Activated CD8-positive, alpha-beta T cell treated with anti-CD3 and anti-CD28 coated beads for 36 hours (primary cell): Measurements from ENCODE around the gene WNT2. TPM values are rescaled to one million over a fixed set of nuclear protein-coding genes. Genes with fewer than 3 reads are reported as not detected.

ENCODE experiments used
- ATAC-seq: fragments of 200-7000 bp; cut with Tn5 transposase; one replicate; pipeline ENCODE4 v1.10.0; 2021; ENCODE audit warnings: mild to moderate bottlenecking, moderate library complexity
- CTCF ChIA-PET: fragments of 350-600 bp; sonication (Branson Sonifier 250); formaldehyde crosslinking; loops from one replicate; lab custom pipeline; 2021; ENCODE audit warnings: antibody characterized with exemption; lab: Charles Lee
- POLR2A ChIA-PET: fragments of 350-600 bp; sonication (Branson Sonifier 250); formaldehyde crosslinking; loops from one replicate; lab custom pipeline; 2021; ENCODE audit warnings: antibody characterized with exemption; lab: Charles Lee
- DNase-seq: peaks from one replicate; pipeline ENCODE4 v3.0.0-alpha.2; 2020
- H3K27ac Mint-ChIP-seq: one replicate; pipeline ENCODE4 v1.8.0; 2021; ENCODE audit warnings: mild to moderate bottlenecking, mixed read lengths
- H3K27me3 Mint-ChIP-seq: one replicate; pipeline ENCODE4 v1.8.0; 2021; ENCODE audit warnings: mixed read lengths
- H3K36me3 Mint-ChIP-seq: one replicate; pipeline ENCODE4 v1.8.0; 2021; ENCODE audit warnings: low read depth, mixed read lengths
- H3K4me1 Mint-ChIP-seq: one replicate; pipeline ENCODE4 v1.8.0; 2021; ENCODE audit warnings: low read depth, mixed read lengths
- H3K4me3 Mint-ChIP-seq: one replicate; pipeline ENCODE4 v1.8.0; 2021; ENCODE audit warnings: mild to moderate bottlenecking, moderate library complexity, mixed read lengths
- H3K9me3 Mint-ChIP-seq: one replicate; pipeline ENCODE4 v1.8.0; 2021; ENCODE audit warnings: mixed read lengths
- CTCF ChIP-seq: fragments of 200-600 bp; IDR thresholded peaks from one replicate; pipeline ENCODE4 v1.8.0; 2022; ENCODE audit warnings: antibody characterized with exemption, mild to moderate bottlenecking
- intact Hi-C: fragments of 100-400 bp; cut with micrococcal nuclease; formaldehyde crosslinking; loops from one replicate; pipeline ENCODE4 v1.10.0; 2022
- total RNA-seq, 2 experiments: library from RNA; stranded (reverse); gene quantifications; one replicate each; pipeline ENCODE4 v1.2.3, GENCODE V29; 2021

WNT2 gene
- total RNA-seq, 2 experiments from 2014 or later, result not detected

- H3K27ac Mint-ChIP-seq, result no peak overlapping the region
- no peak overlapping the region for H3K4me3 Mint-ChIP-seq
Observed at GRCh38 chr7:117279931-117280557, 42.8 kb downstream of the WNT2 start.

GRCh38 chr7:117279203-117279602, 43.7 kb downstream of the WNT2 start:
- ATAC-seq, result no peak
- Mint-ChIP-seq H3K4me1 (no peaks in the 10 kb centered on the region), H3K27ac (no peak overlapping the region), H3K4me3 (no peak overlapping the region), H3K9me3 (no peaks in the 10 kb centered on the region), H3K27me3 (peaks cover 8% of the 10 kb centered on the region), H3K36me3 (no peaks in the 10 kb centered on the region)
- intact Hi-C loops, result no loop called here
- DNase-seq, result no peak
- CTCF ChIA-PET, result no interaction called here
- no peak for TF ChIP-seq CTCF
- POLR2A ChIA-PET, result no interaction called here

More at GRCh38 chr7:117279931-117280557, 42.8 kb downstream of the WNT2 start:
- intact Hi-C loops, result no loop called here
- no peak for TF ChIP-seq CTCF
- Mint-ChIP-seq H3K4me1 (no peaks in the 10 kb centered on the region), H3K36me3 (no peaks in the 10 kb centered on the region), H3K27me3 (peaks cover 6% of the 10 kb centered on the region), H3K9me3 (no peaks in the 10 kb centered on the region)
- POLR2A ChIA-PET, result no interaction called here
- CTCF ChIA-PET, result no interaction called here
- DNase-seq (no peak), ATAC-seq (no peak)

GRCh38 chr7:117278040-117278439, 44.8 kb downstream of the WNT2 start:
- DNase-seq, result no peak
- Mint-ChIP-seq H3K9me3 (no peaks in the 10 kb centered on the region), H3K4me3 (no peak overlapping the region), H3K4me1 (no peaks in the 10 kb centered on the region), H3K27me3 (peaks cover 8% of the 10 kb centered on the region), H3K27ac (no peak overlapping the region), H3K36me3 (no peaks in the 10 kb centered on the region)
- TF ChIP-seq CTCF, result no peak
- no peak for ATAC-seq
- intact Hi-C loops, result no loop called here
- POLR2A ChIA-PET, result no interaction called here
- CTCF ChIA-PET, result no interaction called here

- no peaks in the 10 kb centered on the region for H3K4me1 Mint-ChIP-seq
- DNase-seq, result no peak
Observed at GRCh38 chr7:117277576-117277975, 45.3 kb downstream of the WNT2 start.

More at GRCh38 chr7:117277576-117277975, 45.3 kb downstream of the WNT2 start:
- intact Hi-C loops, result no loop called here
- ATAC-seq, result no peak
- ChIA-PET CTCF (no interaction called here), POLR2A (no interaction called here)
- no peak overlapping the region for H3K27ac Mint-ChIP-seq
- no peak overlapping the region for H3K4me3 Mint-ChIP-seq
- H3K9me3 Mint-ChIP-seq, result no peaks in the 10 kb centered on the region
- no peak for TF ChIP-seq CTCF
- peaks cover 9% of the 10 kb centered on the region for H3K27me3 Mint-ChIP-seq
- H3K36me3 Mint-ChIP-seq, result no peaks in the 10 kb centered on the region
